GM18870 (cell line): ENCODE measurements around the gene SEMA3B.

ENCODE experiments used
- ATAC-seq: cut with Tn5 transposase; IDR thresholded peaks from one replicate; pipeline ENCODE4 v1.9.1; 2021; ENCODE audit warnings: moderate library complexity; ENCODE audit not compliant: unreplicated experiment

SEMA3B gene

GRCh38 chr3:50292159-50293078 lies 23.5 kb downstream of the SEMA3B start, which contains the start of gene IFRD2:
TSS of gene IFRD2 (minus strand) at chr3:50292429. CDS start at chr3:50292274, 155 bp downstream.
- peak; percentile 93 for ATAC-seq

- ATAC-seq = no peak
Observed at GRCh38 chr3:50293079-50293801, 24.3 kb downstream of the SEMA3B start.

DNA sequence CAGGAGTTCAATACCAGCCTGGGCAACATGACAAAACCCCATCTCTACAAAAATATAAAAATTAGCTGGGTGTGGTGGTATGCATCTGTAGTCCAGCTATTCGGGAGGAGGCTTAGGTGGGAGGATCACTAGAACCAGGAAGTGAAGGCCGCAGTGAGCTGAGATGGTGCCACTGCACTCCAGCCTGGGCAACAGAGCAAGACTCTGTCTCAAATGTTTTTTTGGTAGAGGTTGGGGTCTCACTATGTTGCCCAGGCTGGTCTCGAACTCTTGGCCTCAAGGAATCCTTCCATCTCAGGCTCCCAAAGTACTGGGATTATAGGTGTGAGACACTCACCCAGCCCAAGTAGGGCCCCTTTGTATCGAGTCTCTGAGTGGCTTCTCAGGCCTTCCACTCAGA lies 25.1 kb downstream of the SEMA3B start:
- no peak for ATAC-seq

GRCh38 chr3:50294492-50295403 lies 25.8 kb downstream of the SEMA3B start:
- ATAC-seq = no peak

DNA sequence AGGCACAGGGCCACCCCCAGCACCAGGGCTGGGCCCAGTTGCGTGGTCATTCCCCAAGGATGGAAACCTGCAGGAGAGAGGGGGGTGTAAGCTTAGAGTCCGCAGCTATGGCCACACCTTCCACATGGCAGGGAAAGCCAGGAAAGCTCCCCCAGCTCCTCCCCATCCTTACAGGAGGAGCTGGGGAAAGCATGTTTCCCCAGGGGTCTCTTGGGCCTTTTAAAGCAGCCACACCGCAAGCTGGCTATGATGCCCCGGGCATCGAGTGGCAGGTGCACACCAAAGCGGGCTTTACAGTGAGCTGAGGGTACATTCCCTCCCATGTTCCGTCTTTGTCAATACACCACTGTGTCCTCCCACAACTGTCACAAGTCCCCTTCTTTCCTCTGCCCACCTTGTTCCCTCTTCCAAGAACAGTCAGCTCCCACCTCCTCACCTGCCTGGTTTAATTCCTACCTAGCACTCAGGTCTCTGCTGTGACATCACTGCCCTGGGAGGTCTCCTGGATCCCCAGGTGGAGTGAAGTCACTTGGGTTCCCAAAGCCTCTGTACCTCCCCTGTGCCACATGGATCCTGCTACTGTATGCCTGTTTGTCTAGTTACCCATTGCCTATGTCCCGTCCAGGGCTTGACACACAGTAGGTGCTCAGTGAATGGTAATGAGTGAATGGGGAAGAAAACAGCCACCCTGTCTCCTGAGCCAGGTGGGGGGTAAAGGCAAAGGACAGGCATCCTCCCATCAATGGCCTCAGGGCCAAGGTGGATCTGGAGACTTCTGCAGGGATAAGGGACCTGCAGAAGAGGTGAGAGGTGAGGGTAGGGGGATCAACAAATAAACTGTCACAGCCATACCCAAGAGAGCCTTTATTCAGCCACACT lies 26.8 kb downstream of the SEMA3B start:
- no peak for ATAC-seq

DNA sequence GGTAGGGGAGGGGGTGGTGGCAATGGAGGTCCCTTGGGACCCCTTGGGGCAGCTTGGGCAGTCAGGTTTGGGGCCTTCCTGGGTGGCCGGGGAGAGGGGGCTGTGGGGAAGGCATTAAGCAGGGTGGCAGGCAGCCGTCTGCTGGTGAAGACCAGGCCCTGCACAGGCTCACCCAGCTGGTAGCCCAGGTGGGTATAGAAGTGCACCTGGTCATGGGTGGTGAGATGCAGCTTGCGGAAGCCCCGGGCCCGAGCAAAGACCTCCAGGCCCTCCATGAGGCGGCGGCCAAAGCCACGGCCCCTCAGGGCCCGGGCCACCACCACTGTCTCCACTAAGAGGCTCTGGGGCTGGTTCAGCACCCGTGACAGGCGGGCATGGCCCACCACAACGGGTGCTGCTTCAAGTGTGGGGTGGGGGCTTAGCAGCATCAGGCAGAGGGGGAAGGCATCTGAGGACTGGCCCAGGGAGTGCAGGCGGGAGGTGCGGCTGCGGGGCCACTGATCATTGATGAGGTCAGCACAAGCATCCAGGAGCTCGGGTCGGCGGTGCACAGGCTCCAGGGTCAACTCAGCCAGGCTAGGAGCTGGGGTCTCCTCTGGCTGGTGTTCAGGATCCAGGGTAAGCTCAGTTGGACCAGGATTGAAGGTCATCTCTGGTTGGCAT lies 27.9 kb downstream of the SEMA3B start:
- no peak for ATAC-seq

GRCh38 chr3:50297384-50297775 lies 28.4 kb downstream of the SEMA3B start:
- no peak for ATAC-seq

- no peak for ATAC-seq
Observed at GRCh38 chr3:50297896-50298725, 29.2 kb downstream of the SEMA3B start.

DNA sequence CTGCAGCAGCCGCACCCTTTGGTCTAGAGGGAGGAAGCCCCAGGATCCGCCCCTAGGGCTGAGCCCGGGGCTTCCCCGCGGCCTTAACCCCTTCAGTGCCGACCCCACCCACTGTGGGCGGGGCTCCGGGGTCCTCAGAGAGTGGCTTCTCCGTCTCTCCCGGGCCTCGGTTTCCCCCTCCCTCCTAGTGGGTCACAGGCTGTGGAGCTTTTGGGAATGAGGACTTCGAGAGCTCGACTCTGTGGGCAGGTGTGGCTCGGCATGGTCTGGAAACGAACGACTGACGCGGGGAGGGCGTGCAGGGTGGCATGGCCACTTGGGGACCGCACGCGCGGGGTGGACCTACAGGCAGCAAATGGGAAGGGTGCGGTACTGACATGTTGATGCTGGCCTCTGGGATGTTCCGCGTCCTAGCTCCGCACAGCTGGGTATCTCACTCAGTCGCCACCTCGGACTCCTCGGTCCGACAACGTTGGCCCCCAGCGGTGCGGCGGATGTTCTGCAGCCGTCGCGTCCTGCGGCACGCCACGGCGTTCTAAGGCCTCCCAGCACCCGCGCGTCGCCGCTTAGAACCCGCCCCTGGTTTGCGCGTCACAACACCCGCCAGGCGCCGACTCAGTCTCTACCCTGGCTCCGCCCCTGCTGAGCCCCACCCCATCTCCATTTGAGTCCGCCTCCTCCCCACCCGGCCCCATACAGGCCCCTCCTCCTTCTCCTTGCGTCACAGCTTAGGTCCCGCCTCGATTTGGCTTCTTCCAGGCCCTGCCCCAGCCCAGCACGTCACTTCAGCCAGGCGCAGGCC lies 30.1 kb downstream of the SEMA3B start, which contains the start of the genes HYAL3 and NAA80:
Gene HYAL3 (minus strand): TSS at position 570 of the 802 bp plus-strand sequence. CDS start 3,803 bp downstream, outside the sequence.
Gene NAA80 (minus strand): TSS at position 570 of the 802 bp plus-strand sequence. CDS start 1,942 bp downstream, outside the sequence.
- peak; percentile 63 for ATAC-seq

DNA sequence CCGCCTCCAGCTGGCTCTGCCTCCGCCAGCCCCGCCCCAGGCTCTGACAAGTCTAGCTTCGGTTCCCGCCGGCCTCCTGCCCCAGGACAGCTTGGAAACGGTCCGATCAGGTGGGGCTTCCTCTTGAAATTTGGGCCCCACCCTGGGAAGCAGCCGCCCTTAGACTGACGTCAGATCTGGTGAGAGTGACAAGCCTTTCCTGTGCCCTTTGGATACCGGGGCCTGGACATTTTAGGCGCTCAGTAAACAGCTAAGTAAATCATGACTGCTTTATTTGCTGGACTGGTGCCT lies 30.6 kb downstream of the SEMA3B start:
- ATAC-seq = no peak

- ATAC-seq = no peak
Observed at GRCh38 chr3:50299929-50300680, 31.2 kb downstream of the SEMA3B start.

- ATAC-seq = no peak
Observed at GRCh38 chr3:50300681-50301254, 31.8 kb downstream of the SEMA3B start.

DNA sequence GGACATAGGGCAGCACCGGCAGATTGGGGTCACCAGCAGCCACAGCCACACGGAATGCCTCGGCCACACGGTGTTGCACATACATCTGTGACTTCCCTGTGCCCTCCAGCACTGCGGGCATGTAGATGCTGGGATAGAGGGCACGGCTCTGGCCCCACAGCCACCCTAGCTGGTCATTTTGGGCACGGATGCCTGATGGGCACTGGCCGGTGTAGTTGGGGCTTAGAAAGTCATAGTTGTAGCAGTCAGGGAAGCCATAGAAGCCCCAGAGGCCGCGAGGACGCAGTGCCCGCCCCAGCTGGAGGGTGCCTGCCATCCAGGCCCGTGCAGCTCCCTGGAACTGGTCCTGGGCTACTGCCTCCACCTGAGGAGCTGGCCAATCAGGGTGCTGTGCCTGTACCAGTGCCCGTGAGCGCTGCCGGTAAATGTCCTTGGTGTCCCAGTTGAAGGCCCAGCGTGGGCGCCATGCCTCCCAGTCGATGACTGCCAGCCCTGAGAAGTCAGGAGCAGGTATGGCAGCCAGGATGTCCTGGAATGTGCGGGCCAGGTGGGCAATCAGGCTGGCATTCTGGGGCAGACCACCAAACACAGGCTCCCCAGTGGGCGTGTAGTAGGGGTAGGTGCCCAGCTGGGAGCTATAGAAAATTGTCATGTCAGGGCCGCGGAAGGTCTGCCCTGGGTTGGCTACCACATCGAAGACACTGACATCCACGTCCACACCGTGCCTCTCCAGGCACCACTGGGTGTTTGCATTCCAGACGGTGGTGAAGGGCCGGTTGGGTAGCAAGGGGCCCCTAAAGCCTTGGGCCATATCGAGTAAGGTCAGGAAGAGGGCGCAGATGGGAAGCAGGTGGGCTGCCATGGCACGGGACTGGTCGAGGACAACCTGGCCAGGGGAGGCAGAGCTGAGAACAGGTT lies 33.4 kb downstream of the SEMA3B start:
- ATAC-seq = no peak

GRCh38 chr3:50303013-50303815 lies 34.3 kb downstream of the SEMA3B start, which contains the start of gene HYAL1:
TSS of gene HYAL1 (minus strand) at chr3:50303574. CDS start at chr3:50302956, 618 bp downstream.
- no peak for ATAC-seq

DNA sequence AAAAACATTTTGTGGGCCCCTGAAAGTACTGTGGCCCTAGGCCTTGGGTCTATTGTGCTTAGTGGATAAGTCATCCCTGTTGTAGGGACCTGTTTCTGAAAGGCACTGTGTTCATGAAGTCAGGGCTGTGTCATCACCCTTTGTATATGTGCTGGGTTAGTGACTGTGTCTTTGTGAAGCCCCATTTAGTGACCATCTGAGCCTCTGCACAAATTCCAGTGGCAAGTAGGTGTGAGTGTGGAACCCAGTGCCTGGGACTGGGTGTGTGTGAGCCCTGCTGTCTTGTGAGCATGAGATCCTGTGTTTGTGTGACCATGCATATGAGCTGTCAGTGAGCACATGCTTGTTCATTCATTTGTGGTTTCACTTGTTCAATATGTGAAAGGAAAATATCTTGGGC lies 35.7 kb downstream of the SEMA3B start:
- no peak for ATAC-seq
